Choroid plexus epithelial cell (primary cell): ENCODE data around the gene SRGAP3.

ENCODE experiments used
- DNase-seq: peaks from one replicate; pipeline ENCODE4 v3.0.0-alpha.2; 2010; ENCODE audit warnings: low read depth
- H3K4me3 ChIP-seq: 2 replicates; pipeline ENCODE4 v1.5.1; 2011; ENCODE audit warnings: low read depth, mild to moderate bottlenecking, control low read depth, low read length, moderate library complexity
- TF ChIP-seq, protein P1 (sequence below): conservative IDR thresholded peaks from 2 replicates; pipeline ENCODE4 v1.5.1; 2011; ENCODE audit warnings: low read depth, mild to moderate bottlenecking, control low read depth, inconsistent platforms, low read length, moderate library complexity

SRGAP3 gene

DNA sequence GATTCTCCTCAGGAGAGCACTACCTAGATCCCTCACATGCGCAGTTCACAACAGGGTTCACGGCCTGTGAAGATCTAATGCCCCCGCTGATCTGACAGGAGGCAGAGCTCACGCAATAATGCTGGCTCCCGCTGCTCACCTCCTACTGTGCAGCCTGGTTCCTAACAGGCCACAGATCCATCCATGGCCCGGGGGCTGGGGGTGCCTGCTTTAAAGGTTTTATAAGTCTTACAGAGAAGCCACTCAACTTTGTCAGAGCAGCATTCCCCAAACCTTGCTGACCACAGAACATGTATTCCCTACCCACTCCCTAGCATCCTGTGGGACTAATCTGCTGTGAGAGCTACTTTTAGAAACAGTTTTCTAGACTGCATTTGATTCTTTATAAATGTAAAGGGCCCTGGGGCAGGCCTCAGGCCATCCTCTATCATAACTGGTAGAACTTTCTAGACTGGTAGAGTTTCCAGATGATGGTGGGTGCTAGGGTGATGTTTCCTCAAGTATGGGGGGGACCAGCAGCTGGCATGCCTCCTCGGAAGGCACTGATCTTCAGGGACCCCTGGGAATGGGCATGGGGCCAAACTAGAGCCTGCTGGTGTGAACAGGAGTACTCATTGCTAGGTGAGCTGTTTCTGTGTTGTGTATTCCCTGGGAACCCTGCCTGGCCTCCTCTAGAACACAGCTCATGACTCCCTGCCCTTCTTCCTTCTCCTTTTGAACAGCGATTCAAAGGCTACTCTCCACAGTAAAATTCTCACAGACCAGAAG, 260.5 kb downstream of the SRGAP3 start:
- TF ChIP-seq, protein P1, sequence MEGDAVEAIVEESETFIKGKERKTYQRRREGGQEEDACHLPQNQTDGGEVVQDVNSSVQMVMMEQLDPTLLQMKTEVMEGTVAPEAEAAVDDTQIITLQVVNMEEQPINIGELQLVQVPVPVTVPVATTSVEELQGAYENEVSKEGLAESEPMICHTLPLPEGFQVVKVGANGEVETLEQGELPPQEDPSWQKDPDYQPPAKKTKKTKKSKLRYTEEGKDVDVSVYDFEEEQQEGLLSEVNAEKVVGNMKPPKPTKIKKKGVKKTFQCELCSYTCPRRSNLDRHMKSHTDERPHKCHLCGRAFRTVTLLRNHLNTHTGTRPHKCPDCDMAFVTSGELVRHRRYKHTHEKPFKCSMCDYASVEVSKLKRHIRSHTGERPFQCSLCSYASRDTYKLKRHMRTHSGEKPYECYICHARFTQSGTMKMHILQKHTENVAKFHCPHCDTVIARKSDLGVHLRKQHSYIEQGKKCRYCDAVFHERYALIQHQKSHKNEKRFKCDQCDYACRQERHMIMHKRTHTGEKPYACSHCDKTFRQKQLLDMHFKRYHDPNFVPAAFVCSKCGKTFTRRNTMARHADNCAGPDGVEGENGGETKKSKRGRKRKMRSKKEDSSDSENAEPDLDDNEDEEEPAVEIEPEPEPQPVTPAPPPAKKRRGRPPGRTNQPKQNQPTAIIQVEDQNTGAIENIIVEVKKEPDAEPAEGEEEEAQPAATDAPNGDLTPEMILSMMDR: no peak
- no peak for DNase-seq
- H3K4me3 ChIP-seq: no peak overlapping the region

DNA sequence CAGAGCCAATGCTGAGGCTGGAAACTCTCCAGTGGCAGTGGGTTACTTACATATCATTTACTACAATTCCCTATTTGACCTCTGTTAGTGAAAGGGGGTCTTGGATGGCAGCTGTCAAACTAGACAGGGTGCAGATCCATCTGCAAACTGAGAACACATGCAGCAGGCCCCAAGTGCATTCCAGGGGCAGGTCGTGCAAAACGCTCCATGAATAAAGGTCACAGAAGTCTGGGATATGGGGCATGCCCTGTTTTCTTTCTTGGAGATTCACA, 261.1 kb downstream of the SRGAP3 start:
- DNase-seq: no peak
- TF ChIP-seq, protein P1: no peak

DNA sequence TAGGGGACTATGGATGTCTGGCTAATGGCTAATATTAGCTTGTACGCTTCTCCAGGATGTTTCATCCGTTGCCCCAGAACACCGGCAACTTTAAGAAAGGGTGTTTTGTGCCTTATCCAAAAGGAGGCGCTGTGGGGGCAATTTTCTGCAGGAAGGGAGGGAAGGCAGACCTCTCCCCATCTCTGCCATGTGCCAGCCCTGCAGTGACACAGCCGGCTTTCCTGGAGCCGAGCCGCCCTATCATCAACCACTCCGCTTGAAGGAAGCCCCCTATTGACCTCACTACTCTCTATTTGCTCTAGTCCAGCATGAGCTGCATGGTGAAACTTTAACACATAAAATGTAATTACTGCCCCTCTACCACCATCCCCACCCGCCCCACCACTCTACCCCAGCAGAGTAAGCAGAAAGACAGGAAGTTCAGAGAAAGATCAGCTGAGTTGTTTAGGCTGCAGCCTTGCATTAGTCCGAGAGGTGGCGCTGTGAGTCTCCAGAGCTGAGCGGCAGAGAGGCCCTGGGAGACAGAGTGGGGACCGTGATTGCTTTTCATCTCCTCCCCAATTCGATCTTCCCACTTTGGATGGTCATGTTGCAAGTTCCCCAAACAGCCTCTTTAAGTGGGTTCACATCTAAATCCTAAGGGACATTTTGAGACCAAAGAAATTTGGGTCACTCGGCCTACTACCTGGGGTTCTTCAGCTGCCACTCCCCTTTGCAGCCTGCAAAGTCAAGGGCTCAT, 261.6 kb downstream of the SRGAP3 start:
- TF ChIP-seq, protein P1: peak; percentile 88
- peak; percentile 78 for DNase-seq
- H3K4me3 ChIP-seq: no peak overlapping the region

More for the DNA sequence above, 261.1 kb downstream of the SRGAP3 start:
- no peak overlapping the region for H3K4me3 ChIP-seq

DNA sequence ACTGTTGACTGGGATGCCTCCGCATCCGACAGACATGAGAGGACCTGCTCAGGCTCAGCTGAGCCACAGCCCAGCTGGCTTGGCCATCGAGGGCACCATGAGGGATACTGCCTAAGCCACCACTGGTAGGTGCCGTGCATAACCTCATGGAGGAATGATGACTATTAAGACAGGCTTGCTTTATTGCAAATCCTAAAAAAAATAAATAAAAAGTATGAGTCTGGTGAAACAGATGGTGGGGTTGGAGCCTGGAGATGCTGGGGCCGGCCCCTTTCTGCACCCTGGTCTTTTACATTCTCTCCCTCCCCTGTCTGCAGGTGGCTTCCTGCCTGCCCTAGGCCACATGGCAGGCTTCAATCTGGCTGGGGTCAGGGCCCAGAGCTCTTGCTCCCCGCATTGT, 262.2 kb downstream of the SRGAP3 start:
- H3K4me3 ChIP-seq: no peak overlapping the region
- DNase-seq: no peak
- TF ChIP-seq, protein P1: no peak

DNA sequence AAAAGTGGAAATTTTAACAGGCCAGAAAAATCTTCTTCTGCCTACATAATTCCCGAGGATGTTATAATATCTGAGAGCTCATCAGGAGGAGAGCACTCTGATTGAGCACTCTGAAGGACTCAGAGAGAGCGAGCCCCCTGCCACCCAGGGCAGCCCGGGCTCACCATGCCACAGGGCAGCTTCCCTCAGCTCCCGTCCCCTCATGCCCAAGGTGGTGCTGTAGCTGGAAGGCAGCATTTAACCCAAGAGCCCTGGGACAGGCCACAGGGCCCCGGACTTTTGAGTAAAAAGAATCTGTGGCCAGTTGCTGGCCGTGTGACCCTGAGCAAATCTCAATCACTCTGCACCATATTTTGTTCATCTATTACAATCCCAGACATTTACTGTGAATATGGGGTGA, 262.7 kb downstream of the SRGAP3 start:
- DNase-seq: no peak
- no peak overlapping the region for H3K4me3 ChIP-seq
- TF ChIP-seq, protein P1: no peak

DNA sequence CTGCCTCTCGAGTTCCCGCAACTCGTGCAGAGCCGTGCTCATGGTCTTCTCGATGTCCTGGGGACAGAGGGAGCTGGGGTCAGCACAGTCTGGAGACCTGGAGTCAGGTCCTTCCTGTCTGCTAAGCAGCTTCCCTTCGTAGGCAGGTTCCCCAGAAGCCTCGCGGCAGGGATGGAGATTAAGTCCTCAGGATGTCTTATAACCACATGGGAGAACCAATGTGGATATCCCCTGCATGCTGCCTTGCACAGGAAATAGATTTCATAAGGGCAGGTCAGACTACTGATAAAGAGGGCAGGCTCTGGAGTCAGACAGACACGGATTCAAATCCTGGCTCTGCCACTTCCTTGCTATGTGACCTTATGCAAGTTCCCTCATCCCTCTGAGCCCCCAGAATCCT, 263.6 kb downstream of the SRGAP3 start:
- DNase-seq: no peak
- TF ChIP-seq, protein P1: no peak
- H3K4me3 ChIP-seq: no peak overlapping the region

DNA sequence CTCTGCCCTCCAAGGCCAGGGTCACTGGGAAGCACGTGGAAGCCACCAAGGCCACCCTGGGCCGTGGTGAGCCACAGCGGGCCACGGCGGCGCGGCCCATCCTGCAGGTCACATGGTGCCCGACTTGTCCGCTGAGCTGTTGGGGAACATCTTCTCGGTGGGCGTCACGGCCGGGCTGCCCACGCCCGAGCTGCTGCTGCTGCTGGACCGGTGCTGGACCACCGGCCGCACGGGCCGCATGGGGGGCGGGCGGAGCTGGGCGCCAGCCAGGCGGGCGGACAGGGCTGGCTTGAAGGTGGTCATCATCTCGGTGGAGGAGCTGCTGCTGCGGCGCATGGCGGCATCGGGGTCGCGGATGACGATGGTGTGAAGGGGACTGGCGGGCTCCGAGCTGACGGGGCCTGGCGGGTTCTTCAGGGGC, 264.0 kb downstream of the SRGAP3 start:
- no peak overlapping the region for H3K4me3 ChIP-seq
- no peak for DNase-seq
- TF ChIP-seq, protein P1: no peak
